Neural cell (in vitro differentiated cells): ENCODE measurements around the gene SMIM21.

Source experiments
- CTCF ChIP-seq: fragments of 450-650 bp; IDR thresholded peaks from 2 replicates; pipeline ENCODE4 v1.5.1; 2014; ENCODE audit warnings: antibody characterized with exemption, mild to moderate bottlenecking, moderate library complexity; ENCODE audit not compliant: poor library complexity, severe bottlenecking
- POLR2AphosphoS5 ChIP-seq: IDR thresholded peaks from 2 replicates; pipeline ENCODE4 v1.6.1; 2012

GRCh38 chr18:75473316-75473715, 45.8 kb upstream of the SMIM21 start:
- TF ChIP-seq CTCF (no peak), POLR2AphosphoS5 (no peak)
